ENCODE results near the gene PACRG. TPM values are rescaled to one million over a fixed set of nuclear protein-coding genes. Genes with fewer than 3 reads are reported as not detected.

The PACRG gene
- total and polyA plus RNA-seq, 2 experiments from 2014 or later: 0.17 to 0.68 TPM

GRCh38 chr6:163248051-163248450 is 520.3 kb downstream of the PACRG start:
- TF ChIP-seq POLR2AphosphoS5 (IDR thresholded peaks at IDR 0.05; ENCODE audit: low read depth): no peak
- no peak for TF ChIP-seq EZH2phosphoT487 (IDR thresholded peaks at IDR 0.05; ENCODE audit: unreplicated experiment)
- no peak for TF ChIP-seq ZNF462 (CRISPR knock-in tag; IDR thresholded peaks at IDR 0.05)
- no peak for TF ChIP-seq EZH2 (IDR thresholded peaks at IDR 0.05; ENCODE audit: low read depth, unreplicated experiment)
- TF ChIP-seq ETS1 (IDR thresholded peaks at IDR 0.05): no peak
- no peak for TF ChIP-seq REST (IDR thresholded peaks at IDR 0.05; ENCODE audit: unreplicated experiment)
- TF ChIP-seq CREB1 (CRISPR knock-in tag; IDR thresholded peaks at IDR 0.05; ENCODE audit: low read depth): no peak
- TF ChIP-seq CTCF (conservative IDR thresholded peaks at IDR 0.05; ENCODE audit: low read depth in 2 of 2): no peak
- TF ChIP-seq JUNB (IDR thresholded peaks at IDR 0.05; ENCODE audit: unreplicated experiment): no peak
- TF ChIP-seq STAT1 (IDR thresholded peaks at IDR 0.05; ENCODE audit: unreplicated experiment): no peak
- TF ChIP-seq ZNF331 (CRISPR knock-in tag; IDR thresholded peaks at IDR 0.05; ENCODE audit: low read depth): no peak
- no peak for TF ChIP-seq ZNF114 (CRISPR knock-in tag; IDR thresholded peaks at IDR 0.05)
- DNase-seq (ENCODE audit: low spot score) (no peak), ATAC-seq (no peak)
- H2AFZ ChIP-seq: peak overlapping the region; percentile 23; the same call in 1 of the 2 replicates
- no peaks in the 10 kb centered on the region for H3K36me3 Mint-ChIP-seq (ENCODE audit: low read depth)
- no peak overlapping the region for H3K4me3 Mint-ChIP-seq
- peaks cover 6% of the 10 kb centered on the region; the same call in 1 of the 2 replicates for H3K9me2 ChIP-seq (ENCODE audit: insufficient read depth)
- H3K79me2 ChIP-seq (replicated peaks; ENCODE audit: insufficient read depth): no peaks in the 10 kb centered on the region
- H3K4me1 ChIP-seq (ENCODE audit: insufficient read depth): 0 out of 2 replicates have a peak, but pooled peaks cover 4% of the 10 kb centered on the region
- H3K27me3 Mint-ChIP-seq (ENCODE audit: insufficient read depth, low read depth, poor library complexity): no peaks in the 10 kb centered on the region
- H3K4me2 ChIP-seq: no peak overlapping the region
- H3K4me3 ChIP-seq: no peak overlapping the region
- no peak overlapping the region for H3K27ac ChIP-seq (ENCODE audit: low read depth)
- H3K27me3 ChIP-seq (ENCODE audit: insufficient read depth): no peaks in the 10 kb centered on the region
- H4K20me1 ChIP-seq (replicated peaks; ENCODE audit: insufficient read depth): no peaks in the 10 kb centered on the region
- H3K4me1 Mint-ChIP-seq: peaks cover 18% of the 10 kb centered on the region
- no peaks in the 10 kb centered on the region for H3F3A ChIP-seq (replicated peaks; ENCODE audit: low read depth)
- H3K36me3 ChIP-seq (ENCODE audit: insufficient read depth): no peaks in the 10 kb centered on the region
- H3K9me3 Mint-ChIP-seq: no peaks in the 10 kb centered on the region
- no peak overlapping the region for H3K27ac Mint-ChIP-seq
